CD4-positive, alpha-beta T cell treated with Interferon gamma for 1 hour (primary cell): Measurements from ENCODE around the gene LIN28B.
"Not testable (repeated sequence)": the region's sequence is repeated elsewhere in the genome, so short reads cannot be mapped to it uniquely, and the experiment has no call there.

ENCODE experiments used
- DNase-seq: peaks from one replicate; pipeline ENCODE4 v3.0.0-alpha.2; 2020

LIN28B gene

DNA sequence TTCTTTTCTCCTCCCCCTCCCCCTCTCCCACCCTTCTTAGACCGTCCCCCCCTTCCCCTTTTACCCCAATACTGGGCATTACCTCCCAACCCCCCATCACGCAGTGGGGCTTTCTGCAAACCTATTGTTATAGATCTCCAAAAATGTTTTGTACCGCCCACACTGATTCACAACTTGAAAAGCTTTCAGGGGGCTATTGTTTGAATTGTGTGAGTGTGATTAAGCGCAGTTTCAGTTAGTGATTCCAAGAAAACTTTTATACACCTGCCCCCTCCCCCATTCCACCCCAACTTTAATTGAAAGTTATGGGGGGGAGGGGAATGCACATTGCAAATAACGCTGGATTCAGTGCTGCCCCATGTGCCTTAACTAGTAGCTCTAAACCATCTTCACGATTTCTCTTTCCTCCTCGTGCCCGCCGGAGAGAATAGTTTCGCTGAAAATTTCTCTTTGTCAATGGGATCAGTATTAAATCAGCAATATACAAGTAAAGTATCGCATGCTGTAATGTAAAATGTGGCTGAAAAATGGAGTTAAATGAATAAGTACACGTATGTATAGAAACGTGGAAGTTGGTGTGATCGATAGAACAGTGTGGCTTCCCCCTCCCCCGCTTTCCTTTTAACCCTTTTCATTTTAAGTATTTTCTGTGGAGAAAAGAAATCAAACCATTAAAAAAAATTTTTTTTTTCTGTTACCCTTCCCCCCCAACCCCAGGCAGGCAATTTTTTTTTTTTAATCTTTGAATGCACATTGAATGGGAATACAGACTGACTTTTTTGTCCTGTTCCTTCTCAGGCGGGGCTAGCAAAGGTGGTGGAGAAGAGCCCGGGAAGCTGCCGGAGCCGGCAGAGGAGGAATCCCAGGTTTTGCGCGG lies 632 bp downstream of the LIN28B start:
- DNase-seq, result no peak

DNA sequence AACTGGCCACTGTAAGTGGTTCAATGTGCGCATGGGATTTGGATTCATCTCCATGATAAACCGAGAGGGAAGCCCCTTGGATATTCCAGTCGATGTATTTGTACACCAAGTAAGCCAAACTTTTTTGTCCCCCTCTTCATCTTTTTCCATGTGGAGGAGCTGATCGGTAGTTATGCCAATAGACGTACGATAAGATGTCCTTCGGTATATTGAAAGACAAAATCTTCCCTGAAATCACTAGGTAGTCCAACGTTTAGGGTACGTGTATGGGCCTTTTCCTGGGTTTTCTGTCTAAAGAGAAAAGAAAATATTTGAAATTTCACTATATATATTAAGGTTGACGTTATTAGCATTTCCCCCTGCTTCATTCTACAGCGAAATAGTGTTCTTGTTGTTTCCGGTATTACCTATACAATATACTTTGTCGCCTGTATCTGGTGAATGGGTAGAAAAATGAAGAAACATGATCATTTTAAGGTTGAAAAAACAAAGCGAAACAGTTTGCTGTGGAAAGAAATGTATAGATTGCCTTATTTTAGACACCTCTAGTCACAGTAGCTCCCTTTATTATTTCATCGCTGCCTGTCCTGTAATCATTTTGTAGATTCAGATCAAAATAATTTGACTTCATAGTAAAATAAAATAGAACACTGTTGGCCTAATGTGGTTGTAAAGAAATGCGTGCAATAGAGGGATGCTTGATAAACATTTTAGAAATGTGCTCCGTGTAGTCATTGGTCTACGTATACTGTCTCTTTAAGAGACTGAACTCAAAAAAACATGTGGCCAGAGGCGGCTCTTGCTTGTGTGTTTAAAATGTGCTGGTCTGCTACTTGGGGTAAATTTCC lies 1.5 kb downstream of the LIN28B start:
- DNase-seq, result no peak

DNA sequence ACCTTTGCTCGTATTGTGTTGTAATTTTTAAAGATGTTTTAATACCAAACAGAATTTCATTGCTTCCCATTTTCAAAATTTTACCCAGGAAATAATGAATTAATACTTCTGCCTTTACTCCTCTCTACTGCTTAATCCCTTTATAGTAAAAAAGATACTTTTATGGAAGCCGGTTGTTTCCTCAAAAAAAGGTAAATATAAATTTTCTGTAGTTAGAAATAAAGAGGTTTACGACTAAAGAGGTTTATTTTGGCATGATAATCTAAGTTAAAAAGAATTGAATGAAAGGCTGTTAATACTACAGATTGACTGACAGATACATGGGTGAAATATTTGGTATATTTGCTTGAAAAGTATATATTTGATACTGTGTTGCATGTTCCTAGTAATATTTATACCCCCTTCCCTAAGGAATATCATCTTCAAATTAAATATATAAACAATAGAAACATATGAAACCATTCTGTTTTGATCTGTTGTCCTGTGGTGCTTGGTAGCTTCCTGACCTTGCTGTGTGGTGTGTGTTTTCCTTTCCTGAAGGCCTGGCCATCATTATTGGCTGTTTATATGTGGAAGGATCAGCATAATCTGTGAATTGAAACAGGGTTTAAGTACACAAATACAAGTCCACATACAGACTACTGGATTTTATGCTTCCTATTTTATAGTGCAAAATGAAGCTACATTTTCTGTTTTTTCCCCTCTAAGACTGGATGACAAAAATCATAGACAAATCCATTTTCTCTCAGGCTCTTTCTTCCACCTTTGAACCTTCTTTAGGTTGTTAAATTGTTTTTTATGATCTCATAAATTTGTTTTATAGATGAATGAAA lies 2.3 kb downstream of the LIN28B start:
- DNase-seq, result no peak

DNA sequence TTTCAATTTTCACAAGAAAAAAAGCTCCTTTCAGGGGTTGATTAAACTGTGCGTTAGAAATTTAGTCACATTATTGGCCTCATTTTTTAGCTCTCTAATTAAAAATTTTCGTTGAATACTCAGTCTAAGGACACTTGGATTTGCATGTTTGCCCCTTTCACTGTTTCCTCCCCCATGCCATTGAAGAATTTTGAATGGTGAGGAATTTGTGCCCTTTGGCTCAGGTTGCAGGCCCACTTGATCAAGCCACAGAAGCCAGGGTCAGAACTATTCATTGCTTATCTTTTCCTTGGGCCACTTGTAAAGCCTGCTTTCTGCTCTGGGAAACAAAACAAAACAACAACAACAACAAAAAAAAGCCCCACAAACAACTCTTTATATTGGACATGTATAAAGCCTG lies 12.2 kb downstream of the LIN28B start:
- DNase-seq, result no peak

DNA sequence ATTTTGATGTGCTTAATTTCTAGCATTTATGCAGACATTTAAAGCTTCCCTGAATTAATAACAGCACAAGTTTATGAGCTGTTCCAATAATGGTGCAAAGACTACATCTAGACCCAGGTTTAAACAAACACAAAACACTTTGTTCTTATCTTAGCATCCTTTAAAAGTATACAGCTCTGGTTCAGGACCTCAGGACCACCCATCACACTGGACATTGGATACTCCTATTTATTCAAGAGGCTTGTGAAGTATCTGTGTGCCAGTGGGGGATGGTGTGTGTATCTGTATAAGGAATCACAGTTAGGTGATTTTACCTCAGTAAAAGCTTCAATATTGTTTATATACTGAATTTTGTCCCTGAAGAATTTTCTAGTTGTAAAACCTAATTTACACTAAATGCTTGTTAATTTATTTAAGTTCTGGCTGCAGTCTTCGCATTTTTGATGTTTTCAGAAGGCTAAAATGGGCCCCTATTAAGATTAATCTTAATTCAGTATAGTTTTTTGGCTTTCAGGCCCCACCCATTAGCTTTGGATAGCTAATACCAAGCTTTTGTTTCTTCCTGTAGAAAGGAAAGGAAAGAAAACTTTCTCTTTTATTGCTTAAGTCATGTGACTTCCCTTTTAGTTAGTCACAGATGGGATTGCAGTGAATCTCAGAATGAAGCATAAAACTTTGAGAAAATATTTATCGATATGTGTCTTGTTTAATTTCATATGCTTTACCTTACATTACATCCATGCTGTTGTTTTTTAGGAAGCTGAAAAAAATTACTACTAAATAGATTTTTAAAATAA lies 13.1 kb downstream of the LIN28B start:
- no peak for DNase-seq

DNA sequence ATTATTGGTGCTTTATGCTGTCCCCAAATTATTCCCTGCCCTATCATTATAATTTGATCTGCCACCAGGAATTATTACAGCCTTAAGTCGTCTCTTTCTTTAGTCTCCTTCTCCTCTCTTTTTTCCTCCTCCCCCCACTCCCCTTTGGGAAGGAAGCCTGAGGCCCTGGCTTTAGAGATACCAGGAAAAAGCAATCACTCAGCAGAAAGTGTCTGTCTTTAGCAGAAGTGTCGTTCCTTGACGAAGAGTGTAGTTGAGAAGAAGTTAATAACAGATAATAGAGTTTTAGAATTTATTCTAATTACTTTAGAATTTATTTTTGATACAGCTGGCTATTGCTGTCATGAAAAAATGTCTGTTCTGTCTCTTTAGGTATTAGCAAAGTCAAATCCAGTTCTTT lies 16.5 kb downstream of the LIN28B start:
- DNase-seq, result no peak

DNA sequence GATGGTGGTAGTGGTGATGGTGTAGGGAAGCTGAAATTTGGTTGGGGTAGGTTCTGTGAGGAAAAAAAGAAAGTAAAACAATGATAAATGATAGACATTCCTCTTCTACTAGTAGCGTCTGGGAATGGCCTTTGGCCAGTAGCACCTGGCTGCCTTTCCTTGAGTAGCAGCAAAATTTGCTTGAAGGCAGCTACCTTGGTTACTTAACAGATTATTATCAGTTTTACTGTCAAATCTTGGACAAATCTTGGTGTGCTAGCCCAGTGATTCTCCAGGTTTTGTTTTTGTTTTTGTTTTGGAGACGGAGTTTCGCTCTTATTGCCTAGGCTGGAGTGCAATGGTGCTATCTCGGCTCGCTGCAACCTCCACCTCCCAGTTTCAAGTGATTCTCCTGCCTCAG lies 26.4 kb downstream of the LIN28B start:
- DNase-seq, result no peak

DNA sequence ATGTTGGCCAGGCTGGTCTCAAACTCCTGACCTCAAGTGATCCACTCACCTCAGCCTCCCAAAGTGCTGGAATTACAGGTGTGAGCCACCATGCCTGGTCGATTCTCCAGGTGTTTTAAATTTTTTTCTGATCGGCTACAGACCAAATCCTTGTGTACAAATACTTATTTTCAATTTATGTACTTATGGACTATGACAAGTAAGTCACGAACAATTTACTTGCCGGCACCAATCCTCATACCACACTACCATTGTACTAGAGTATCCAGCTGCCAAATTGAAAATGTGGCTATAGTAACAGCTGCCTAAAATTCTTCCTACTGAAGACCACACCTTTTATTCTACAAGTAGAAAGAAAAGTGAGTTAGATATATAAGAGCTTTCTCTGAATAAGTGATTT lies 26.9 kb downstream of the LIN28B start:
- no peak for DNase-seq

DNA sequence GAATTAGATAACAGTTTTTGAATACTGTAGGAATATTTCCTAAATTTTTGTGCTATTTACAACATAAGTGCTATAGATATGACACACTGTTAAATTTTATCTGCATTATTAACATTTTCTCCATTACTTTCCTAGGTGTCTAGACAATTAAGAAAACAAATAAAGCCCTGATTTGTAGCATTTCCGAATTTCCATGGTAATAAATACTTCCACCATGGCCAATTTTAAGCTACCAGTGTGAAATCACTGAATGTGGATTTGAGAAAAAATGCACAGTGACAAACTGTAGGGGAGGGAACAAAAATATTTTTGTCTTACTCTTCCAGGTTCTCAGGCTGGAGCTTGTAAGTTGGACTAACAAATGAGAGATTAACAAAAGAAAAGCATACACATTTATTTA lies 27.9 kb downstream of the LIN28B start:
- no peak for DNase-seq

DNA sequence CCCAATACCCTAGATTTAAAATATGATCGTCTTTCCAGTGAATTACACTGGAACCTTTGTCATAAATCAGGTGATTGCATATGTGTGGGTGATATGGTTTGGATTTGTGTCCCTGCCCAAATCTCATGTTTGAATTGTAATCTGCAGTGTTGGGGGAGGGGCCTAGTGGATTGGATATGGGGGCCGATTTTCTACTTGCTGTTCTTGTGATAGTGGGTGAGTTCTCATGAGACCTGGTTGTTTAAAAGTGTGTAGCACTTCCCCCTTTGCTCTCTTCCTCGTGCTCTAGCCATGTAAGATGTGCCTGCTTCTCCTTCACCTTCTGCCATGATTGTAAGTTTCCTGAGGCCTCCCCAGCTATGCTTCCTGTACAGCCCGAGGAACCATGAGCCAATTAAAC lies 29.0 kb downstream of the LIN28B start:
- not testable (repeated sequence) for DNase-seq

DNA sequence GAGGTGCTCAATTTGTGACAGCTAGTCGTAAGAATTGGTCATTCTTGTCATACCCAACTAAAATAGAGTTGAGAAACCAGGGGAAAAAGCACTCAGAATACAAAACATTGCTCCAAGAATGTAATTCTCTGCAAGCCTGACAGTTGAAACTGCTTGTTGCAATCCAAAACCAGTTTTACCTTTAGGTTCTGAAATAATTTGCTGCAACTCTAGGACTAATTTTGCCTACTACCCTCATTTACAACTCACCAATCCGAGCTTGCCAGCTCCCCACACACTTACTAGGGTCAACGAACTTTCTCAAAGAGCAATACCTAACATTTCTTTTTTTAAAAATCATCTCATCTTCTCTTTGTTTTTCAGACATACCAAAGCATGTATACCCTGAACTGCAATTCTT lies 29.7 kb downstream of the LIN28B start:
- no peak for DNase-seq

DNA sequence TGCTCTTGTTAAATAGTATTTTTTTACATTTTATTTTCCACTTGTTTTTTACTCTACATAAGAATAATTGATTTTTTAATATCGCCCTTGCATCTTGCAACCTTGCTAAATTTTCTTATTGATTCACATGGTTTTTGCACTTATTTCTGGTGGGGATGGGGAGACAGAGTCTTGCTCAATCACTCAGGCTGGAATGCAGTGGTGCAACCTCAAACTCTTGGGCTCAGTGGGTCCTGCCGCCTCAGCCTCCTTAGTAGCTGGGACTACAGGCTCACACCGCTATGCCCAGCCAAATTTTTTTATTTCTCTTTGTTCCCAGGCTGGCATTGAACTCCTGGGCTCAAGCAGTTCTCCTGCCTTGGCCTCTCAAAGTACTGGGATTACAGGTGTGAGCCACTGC lies 30.3 kb downstream of the LIN28B start:
- no peak for DNase-seq

DNA sequence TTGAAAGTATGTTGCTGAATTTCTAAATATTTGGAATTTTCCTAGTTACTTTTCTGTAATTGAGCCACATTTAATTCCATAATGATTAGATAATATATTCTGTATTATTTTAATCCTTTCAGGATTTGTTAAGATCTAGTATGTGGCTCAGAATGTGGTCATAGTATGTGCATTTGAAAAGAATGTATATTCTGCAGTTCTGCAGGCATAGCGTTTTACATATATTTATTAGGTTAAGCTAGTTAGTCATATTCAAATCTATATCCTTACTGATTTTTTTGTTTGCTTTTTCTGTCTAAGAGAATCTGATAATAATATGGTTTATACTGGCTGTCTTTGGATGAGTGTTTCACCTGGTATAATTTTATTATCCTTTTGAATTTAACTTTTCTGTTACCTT lies 33.2 kb downstream of the LIN28B start:
- DNase-seq, result no peak

DNA sequence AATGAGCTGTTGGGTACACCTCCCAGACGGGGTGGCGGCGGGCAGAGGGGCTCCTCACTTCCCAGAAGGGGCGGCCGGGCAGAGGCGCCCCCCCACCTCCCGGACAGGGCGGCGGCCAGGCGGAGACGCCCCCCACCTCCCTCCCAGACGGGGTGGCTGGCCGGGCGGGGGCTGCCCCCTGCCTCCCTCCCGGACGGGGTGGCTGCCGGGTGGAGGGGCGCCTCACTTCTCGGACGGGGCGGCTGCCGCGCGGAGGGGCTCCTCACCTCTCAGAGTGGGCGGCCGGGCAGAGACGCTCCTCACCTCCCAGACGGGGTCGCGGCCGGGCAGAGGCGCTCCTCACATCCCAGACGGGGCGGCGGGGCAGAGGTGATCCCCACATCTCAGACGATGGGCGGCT lies 34.2 kb downstream of the LIN28B start:
- not testable (repeated sequence) for DNase-seq

DNA sequence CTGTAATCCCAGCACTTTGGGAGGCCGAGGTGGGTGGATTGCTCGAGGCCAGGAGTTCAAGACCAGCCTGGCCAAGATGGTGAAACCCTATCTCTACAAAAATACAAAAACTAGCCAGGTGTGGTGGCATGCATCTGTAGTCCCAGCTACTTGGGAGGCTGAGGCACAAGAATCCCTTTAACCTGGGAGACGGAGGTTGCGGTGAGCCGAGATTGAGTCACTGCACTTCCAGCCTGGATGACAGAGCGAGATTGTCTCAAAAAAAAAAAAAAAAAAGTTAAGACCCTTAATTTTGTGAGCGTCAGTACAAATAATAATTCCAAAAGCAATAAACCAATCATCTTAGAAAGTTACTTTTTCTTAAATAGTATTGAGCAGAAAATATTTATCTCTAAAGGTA lies 36.7 kb downstream of the LIN28B start:
- DNase-seq, result not testable (repeated sequence)

DNA sequence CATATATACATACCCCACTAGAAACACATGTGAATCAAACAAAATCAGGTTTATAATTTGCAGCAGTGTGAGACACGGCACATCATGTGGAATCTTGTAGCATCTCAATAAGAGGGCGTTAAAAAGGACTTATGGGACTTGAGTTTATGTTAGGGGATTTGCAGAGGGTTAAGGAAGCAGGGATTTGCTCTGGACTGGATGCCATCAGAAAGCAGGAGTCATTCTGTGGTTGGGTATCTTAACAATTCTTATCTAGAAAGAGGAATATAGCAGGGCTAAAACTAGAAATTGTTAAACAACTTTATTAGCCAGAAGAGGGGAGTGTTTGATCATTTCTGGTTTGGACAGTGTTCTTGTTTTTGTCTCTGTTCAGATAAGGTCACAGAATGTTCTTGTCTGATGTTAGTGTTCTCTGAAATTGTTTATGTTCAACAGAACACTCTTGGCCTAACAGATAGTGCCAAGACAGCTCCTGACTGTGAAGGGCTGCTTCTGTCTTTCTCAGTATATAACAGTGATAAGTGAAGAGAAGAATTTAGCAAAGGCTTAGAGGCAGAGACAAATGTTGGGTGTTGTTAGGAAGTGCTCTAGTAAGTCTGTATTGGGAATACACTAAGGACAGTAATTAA lies 39.2 kb downstream of the LIN28B start:
- no peak for DNase-seq

DNA sequence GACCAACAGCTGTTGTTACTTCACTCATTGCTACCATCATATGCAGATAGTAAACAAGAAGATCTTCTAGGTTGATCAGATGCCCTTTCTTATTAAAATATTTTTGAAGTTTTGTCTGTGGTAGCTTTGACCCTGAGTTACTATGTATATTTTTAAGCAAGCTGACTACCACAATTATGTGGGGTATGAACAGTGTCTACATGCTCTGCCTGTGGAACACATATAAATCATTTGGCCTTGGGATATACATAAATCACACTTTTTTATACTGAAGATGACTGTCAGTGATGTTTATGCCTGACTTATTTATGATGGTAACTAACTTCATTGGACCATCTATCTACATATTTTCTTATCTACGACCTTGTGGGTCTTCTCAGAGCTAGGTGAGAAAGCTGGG lies 44.2 kb downstream of the LIN28B start:
- DNase-seq, result no peak

DNA sequence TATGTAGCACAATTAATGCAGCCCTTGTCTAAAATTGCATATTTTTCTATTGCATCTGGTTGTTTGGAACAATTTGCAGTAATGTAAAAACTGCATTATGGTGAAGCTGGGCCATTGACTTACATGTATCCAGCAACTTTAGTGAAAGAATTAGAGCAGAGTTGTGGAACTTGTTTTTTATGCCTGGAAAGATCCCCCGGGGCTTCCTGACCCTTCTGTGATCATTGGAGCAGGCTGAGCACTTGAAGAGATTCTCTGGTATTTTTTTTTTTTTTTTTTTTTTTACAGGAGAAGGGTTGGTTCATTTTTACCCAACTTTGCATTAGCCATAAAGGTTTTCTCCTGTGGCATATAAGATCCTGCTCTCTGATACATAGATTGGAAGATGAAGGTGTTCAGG lies 45.0 kb downstream of the LIN28B start:
- no peak for DNase-seq

DNA sequence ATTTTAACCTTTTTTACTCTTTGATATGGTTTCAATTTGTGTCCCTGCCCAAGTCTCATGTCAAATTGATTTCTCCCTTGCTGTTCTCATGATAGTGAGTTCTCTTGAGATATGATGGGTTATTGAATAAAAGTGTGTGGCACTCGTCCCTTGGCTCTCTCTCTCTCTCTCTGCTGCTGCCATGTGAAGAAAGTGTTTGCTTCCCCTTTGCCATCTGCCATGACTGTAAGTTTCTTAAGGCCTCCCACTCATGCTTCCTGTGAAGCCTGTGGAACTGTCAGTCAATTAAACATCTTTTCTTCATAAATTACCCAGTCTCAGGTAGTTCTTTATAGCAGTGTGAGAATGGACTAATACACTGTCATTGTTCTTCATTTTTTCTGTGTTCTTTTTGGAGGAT lies 48.5 kb downstream of the LIN28B start:
- no peak for DNase-seq

DNA sequence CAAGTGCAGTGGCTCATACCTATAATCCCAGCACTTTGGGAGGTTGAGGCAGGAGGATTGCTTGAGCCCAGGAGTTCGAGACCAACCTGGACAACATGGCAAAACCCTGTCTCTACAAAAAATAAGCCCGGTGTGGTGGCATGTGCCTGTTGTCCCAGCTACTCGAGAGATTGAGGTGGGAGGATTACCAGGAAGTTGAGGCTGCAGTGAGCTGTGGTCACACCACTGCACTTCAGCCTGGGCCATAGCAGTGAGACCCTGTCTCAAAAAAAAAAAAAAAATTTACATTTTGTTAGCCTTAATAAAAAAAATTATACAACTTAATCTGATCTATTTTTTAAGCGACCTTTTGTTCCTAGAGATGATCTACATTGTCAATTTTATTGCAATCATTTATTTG lies 56.6 kb downstream of the LIN28B start:
- DNase-seq, result not testable (repeated sequence)

DNA sequence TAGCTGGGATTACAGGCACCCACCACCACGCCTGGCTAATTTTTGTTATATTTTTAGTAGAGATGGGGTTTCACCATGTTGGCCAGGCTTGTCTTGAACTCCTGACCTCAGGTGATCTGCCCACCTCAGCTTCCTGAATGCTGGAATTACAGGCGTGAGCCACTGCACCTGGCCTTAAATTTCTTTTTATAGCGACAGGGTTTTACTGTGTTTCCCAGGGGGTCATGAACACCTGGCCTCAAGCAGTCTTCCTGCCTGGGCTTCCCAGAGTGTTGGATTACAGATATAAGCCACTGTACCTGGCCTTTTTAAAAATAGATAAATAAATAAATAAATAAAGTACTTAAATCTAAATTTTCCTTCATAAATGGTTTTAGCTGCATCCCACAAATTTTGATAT lies 57.5 kb downstream of the LIN28B start:
- no peak for DNase-seq

DNA sequence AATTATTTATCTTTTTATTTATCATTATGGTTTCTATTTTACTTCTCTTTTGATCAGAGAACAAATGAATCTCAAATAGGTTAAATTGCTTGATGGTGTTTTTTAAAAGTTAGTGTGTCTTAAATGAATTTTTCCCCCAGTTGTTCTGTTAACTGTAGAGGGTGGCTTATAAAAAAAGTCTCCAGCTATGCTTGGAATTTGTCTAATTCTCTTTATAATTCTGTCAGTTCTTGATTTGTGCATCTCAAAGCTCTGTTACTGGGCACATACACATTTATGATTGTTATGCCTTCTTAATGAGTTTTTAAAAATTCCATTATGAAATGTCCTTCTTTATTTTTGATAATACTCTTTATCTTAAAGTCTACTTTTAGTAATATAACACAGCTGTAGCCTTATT lies 58.0 kb downstream of the LIN28B start:
- DNase-seq, result no peak
